HG03060 (cell line): Measurements from ENCODE around the gene HES7.
"Not testable (repeated sequence)": the region's sequence is repeated elsewhere in the genome, so short reads cannot be mapped to it uniquely, and the experiment has no call there.

Source experiments
- ATAC-seq: cut with Tn5 transposase; IDR thresholded peaks from one replicate; pipeline ENCODE4 v1.9.1; 2021; ENCODE audit warnings: low read depth, moderate number of reproducible peaks; ENCODE audit not compliant: unreplicated experiment

The HES7 gene

DNA sequence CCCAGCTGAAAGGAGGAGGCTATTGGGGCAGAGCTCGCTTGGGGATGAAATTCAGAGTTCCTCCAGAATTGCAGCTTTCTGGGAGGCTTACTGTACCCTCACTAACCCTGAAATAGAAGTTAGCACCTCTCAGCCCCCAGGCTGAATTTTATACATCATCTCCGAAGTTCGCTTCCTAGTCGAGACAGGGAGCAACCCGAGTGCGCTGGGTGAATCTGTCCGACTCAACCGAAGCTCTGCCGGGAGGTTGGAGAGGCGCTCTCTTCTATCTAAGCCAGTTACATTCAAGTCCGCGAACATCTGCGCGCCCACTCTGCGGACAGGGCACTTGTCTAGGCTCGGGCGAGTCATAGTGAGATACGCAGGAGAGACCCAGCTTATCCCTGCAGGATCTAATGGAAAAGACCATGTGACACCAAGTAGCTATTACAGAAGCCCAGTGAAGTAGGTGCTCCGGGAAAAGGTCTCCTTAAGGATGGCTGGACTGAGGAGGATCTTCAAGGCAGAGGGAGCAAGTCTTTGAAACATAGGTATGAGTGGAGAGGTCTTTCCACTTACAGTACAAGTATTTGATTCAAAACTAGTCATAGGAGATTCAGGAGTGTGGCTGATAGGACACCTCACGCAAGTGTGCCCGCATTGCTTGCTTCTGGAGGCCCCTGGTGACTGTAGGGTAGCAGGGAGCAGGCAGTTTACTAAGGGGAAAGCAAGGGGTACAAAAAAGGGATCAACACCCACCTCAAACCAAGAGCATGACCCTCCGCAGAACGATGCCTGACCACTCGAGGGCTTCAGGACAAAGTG lies 646 bp upstream of the HES7 start:
- no peak for ATAC-seq

DNA sequence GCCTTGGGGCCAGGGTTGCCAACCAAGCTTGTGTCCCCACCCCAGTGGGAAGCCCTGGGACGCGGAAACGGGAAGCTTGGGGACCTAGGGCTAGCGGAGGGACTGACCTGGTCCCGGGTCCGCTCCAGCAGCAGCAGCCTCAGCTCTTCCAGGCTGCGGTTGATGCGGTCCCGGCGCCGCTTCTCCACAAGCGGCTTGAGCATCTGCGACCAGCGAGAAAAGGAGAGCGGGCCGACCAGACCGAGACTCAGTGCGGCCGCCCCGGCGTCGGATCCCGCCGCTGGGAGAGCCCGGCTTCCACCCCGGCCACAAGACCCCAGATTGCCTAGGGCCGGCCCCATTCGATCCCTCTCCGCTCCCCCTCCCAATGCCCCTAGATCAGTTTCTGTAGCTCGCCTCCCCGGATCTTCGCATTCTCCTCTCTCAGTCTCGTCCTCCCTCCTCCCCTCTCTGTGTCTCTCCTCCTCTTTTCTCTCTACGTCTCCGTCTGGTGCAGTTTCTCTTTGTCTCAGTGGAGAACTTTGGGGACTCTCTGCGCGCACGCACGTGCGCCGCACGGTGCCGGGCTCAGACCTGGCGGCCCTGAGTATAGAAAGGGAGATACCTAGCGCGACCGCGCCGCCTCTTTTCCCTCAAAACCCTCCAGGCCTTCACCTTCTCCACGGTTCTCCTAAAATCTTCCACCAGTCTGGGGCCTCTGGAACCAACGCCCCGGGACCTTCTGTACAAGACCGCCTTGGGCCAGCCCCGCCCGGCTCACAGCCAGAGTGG lies 797 bp downstream of the HES7 start:
- ATAC-seq, result no peak

DNA sequence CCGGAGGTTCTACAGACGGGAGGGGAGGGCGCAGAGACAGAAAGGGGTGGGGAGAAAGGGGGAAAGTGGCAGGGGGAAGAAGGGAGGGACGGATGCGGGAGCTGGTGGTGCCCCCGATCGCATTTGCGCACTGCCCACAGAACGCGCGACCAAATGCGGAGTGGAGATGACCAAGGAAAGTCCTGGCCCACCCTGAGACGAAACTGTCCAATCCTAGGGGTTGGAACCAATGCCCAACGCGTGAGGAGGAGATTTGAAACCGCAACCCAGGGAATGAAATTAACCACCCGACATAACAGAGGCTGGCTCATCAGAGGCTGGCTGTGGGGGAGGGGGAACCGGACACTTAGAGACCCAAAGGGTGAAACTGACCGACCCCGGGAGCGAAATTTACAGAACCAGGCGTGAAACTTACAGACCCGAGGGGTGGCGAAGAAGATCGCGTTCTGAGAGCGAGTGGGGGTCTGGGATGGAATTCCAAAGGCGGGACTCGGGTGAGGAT lies 1.4 kb downstream of the HES7 start:
- no peak for ATAC-seq

GRCh38 chr17:8121681-8122421 lies 2.1 kb downstream of the HES7 start:
- no peak for ATAC-seq

DNA sequence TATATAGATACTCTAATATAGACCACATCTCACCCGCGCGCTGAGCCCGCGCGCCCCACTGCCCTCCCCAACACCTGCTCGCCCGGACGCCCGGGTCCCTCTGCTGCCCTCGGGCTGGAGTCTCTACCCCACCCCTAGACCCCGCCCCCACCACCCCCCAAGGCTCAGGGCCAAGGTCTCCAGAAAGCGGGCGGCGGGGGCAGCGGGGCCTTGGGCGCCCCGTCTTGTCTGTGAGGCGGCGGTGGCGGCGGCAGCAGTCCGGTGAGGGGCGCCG lies 2.6 kb downstream of the HES7 start:
- no peak for ATAC-seq

- ATAC-seq, result peak; percentile 2
Observed at GRCh38 chr17:8120520-8121406, 3.1 kb downstream of the HES7 start.

DNA sequence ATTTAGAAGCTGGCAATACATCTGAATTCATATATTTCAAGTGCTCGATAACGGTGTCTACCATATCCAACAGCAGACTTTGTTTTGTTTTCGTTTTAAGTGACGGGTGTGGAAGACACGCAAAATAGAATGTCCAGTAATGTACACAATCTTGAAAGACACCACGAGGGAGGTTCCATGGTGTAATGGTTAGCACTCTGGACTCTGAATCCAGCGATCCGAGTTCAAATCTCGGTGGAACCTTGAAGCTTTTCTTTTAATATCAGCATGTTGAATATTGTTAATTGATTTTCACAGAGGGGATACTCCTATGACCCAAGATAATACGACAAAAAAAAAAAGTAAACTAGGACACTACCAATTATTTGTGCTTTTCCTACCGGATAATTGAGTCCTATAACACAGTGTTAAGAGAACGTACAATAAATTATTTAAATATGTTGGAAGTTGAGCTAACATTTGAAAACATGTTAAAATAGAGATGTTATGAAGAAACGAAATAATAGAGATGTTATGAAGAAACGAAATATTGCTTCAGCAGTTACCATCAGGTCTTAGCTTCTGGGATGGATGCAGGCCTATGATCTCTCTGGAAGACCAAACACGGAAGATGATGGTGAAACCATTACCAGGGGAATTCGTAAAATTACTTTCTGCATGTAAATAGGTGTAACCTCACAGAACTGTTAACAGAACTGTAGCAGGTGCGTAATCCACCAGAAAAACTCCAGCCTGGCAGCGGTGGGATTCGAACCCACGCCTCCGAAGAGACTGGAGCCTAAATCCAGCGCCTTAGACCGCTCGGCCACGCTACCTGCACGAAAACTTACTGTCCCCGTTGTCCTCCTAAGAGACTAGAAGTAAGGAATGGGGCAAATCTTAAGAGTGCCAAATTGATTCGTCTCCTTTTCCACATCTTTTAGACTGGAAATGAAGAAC lies 4.1 kb downstream of the HES7 start:
- peak; percentile 45 for ATAC-seq

- ATAC-seq, result no peak
Observed at GRCh38 chr17:8118769-8119580, 4.9 kb downstream of the HES7 start.

DNA sequence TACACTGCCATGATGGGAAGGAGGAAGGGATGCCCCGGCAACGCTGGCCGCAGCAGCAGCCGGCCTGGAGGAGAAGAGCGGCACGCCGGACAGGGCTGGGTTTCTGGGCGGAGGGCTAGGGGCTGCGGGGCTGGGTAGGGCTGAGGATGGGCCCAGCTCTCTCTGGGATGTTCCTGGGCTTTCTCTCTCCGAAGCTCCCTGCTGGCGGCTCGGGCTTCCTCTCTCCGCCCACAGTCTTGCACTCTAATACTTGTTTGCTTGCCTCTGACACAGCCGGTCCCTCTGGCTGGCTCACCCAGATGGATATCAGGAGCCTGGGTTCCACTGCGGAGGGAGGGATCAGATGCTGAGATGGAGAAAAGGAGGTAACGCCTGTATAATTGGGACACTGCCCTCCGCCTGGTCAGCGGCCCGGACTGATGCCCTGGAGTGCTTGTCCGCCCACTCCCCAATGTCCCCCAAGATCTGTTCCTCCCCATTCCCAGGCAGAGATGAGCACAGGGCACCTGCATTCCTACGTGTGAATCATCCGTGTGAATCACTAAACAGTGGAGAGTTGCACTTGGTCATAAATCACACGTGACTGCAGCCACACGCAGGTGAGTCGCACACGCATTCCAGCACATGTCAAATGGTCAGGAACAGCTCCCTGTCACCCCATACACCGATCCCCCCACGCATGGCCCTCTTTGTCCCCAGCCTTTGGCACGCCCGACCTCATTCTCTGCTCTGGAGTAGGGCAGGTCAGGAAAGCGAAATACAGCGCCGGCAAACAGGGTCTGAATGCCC lies 5.7 kb downstream of the HES7 start, which contains the start of gene ALOXE3:
ALOXE3 (minus strand) TSS at position 535 of the 789 bp plus-strand sequence; CDS start at position 11, 524 bp downstream.
- ATAC-seq, result no peak

- no peak for ATAC-seq
Observed at GRCh38 chr17:8117367-8117979, 6.4 kb downstream of the HES7 start.

DNA sequence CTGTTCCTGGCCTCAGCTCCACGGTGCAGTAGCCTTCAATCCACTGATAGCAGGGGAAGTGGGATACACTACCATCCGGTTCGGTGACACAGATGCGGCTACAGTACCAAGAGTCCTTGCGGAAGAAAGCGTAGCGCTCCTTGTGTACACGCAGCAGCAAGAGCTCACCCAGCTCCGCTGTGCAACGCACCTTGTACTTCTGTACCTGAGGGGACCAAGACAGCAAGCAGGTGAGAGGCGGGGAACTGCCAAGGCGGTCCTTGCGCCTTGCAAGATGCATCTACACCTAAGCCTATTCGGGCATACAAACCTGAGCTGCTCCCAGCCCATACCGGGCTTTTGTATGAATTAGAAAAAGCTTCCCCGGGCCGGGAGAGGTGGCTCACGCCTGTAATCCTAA lies 7.1 kb downstream of the HES7 start:
- ATAC-seq, result no peak

DNA sequence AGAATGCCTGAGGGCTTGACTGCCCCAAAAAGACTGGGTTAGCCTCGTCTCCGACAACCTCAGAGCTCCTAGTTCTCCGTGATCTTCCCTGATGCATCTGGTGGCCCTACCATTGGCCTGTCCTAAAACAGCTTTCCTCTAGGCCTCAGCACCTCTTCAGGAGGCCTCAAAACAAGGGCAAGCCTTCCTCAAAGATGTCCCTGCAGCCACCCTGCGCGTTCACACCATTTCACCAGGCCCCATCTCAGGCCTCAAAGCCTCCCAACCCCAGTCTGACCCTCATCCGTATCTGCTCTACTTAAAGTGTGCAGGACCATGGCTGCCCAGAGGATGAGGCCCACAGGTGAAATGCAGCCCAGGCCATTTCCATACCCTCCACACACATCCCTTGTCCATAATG lies 13.0 kb downstream of the HES7 start:
- no peak for ATAC-seq

GRCh38 chr17:8110456-8110804 lies 13.5 kb downstream of the HES7 start:
- ATAC-seq, result no peak

DNA sequence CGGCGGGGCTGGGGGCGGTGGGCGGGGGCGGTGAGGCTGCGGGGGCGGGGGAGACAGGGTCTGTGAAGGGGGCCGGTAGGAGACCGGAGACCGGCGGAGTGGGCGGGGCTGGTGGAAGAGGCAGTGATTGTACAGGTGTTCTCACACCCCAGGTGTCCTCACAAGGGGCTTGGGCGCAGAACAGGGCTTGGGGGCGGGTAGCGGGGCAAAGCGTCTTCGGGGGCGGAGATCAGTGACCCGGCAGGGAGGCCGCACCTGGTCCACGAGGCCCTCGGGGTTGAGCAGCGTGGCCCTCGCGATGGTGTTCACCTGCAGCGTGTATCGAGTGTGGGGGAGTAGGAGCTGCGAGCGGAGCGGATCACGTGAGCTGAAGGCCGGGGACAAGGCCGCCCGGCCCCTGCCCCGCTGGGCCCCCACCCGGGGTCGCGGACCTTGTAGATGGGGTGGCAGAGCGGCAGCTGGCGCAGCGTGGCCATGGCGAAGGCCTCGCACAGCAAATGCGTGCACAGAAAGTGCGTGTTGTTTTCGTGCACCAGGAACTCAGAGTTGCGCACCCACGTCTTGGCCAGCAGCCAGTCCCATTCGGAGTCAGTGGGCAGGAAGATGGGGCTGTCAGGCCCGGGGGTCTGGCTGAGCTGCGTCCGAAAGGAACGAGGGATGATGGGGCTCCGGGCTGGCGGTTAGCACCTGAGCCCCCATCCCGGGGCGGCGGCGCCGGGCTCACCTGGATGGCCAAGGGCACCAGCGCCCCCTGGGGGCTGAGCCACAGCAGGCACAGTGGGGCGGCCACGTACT lies 14.0 kb downstream of the HES7 start:
- no peak for ATAC-seq

DNA sequence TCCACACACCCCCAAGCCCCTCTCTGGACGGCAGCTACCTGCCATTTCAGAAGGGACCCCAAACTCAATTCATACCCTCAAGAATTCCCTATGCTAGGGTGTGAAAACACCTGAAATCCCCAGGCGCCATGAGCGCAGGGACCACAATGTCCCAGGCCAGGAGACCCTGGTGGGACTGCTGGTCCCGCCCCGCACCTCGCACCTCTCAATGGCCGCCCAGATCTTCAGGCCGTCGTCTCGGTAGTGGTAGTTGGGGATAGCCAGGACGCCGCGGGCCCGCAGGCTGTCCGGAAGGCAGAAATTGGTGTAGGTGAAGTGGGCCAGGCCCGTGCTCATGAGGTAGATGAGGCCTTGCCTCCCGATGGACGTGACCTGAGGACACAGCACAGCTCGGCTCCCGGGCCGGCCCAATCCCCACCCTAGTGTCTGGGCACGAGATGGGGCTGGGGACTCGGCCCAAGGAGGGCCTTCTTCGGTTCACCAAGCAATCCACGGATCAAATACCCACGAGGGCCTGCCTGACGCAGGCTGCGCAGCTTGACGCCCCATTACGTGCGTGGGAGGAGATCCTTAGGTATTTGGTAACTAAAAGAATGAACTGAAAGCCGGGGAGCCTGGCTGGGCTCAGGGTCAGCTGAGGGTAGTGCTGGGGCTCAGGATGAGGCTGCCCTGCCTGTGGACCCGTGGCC lies 14.8 kb downstream of the HES7 start:
- ATAC-seq, result no peak

DNA sequence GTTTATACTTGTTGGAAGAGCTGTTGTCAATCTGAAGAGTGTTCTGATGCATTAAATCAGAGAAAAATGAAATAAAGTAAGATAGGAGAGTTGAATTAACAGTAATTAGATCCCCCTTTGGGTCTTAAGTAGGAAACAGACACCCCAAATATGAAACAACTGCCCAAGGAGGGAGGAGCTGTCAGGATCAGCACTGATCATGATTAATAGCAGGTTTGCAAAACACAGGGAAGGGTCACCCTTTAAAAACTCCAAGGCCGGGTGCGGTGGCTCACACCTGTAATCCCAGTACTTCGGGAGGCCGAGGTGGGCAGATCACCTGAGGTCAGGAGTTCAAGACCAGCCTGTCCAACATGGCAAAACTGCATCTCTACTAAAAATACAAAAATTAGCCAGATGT lies 16.9 kb downstream of the HES7 start:
- ATAC-seq, result not testable (repeated sequence)
